Activated CD4-positive, alpha-beta memory T cell treated with anti-CD3 and anti-CD28 coated beads for 36 hours (primary cell): Measurements from ENCODE around the gene DNASE1L2. TPM values are rescaled to one million over a fixed set of nuclear protein-coding genes. Genes with fewer than 3 reads are reported as not detected.

Experiments used
- CTCF ChIA-PET: fragments of 350-600 bp; sonication (Branson Sonifier 250); formaldehyde crosslinking; loops from one replicate; lab custom pipeline; 2021; ENCODE audit warnings: antibody characterized with exemption, inconsistent platforms; lab: Charles Lee
- POLR2A ChIA-PET: fragments of 350-600 bp; sonication (Branson Sonifier 250); formaldehyde crosslinking; loops from one replicate; lab custom pipeline; 2021; ENCODE audit warnings: antibody characterized with exemption; lab: Charles Lee
- DNase-seq: peaks from one replicate; pipeline ENCODE4 v3.0.0-alpha.2; 2020
- H3K27ac Mint-ChIP-seq: one replicate; pipeline ENCODE4 v1.8.0; 2021; ENCODE audit warnings: mixed read lengths
- H3K27me3 Mint-ChIP-seq: one replicate; pipeline ENCODE4 v1.8.0; 2021; ENCODE audit warnings: mixed read lengths
- H3K36me3 Mint-ChIP-seq: one replicate; pipeline ENCODE4 v1.8.0; 2021; ENCODE audit warnings: mixed read lengths
- H3K4me1 Mint-ChIP-seq: one replicate; pipeline ENCODE4 v1.8.0; 2021; ENCODE audit warnings: low read depth, mixed read lengths
- H3K4me3 Mint-ChIP-seq: one replicate; pipeline ENCODE4 v1.8.0; 2021; ENCODE audit warnings: mild to moderate bottlenecking, mixed read lengths
- H3K9me3 Mint-ChIP-seq: one replicate; pipeline ENCODE4 v1.8.0; 2021; ENCODE audit warnings: mixed read lengths
- intact Hi-C: fragments of 100-400 bp; cut with micrococcal nuclease; formaldehyde crosslinking; loops from one replicate; pipeline ENCODE4 v1.15.1; 2023
- total RNA-seq, 2 experiments: library from RNA; stranded (reverse); gene quantifications; one replicate each; pipeline ENCODE4 v1.2.3, GENCODE V29; 2021

The DNASE1L2 gene
- total RNA-seq, 2 experiments from 2014 or later, result 0.63 to 0.67 TPM

DNA sequence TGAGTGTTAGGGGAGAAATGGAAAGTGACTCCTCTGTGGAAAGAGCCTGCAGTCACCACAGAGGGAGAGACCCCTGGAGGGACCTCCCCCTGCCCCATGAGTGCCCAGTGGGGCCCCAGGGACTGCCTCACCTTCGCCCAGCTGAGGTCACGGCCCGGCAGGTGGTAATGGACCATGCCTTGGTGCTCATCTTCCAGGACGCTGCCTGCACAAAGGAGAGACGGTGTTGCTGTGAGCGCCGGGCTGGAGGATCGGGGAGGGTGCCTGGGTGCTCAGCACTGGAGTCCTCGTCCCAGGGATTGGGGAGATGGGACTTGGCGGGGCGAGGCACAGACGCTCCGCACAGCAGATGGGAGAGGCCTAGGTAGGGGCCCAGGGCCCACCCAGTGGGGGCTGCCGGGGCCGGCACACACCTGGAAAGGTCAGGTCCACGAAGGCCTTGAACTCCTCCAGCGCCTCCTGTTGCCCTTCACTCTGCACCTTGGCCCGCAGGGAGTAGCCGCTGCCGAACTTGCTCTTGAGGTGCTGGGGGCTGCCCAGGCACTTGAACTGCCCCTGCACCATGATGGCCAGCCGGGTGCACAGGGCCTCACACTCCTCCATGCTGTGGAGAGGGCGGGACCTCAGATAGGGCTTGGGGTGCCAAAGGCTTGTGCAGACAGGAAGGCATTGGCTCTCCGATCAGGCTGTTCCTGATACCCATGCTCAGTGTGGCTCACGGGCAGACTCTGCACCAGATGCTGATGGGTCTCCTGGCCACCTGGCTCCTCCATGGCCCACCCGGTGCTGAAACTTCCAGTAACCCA is 41.4 kb downstream of the DNASE1L2 start:
- DNase-seq, result no peak
- Mint-ChIP-seq H3K9me3 (no peaks in the 10 kb centered on the region), H3K4me3 (no peak overlapping the region), H3K36me3 (no peaks in the 10 kb centered on the region), H3K27me3 (no peaks in the 10 kb centered on the region), H3K27ac (no peak overlapping the region), H3K4me1 (no peaks in the 10 kb centered on the region)
- intact Hi-C loops, result no loop called here
- POLR2A ChIA-PET, result no interaction called here
- CTCF ChIA-PET, result no interaction called here

DNA sequence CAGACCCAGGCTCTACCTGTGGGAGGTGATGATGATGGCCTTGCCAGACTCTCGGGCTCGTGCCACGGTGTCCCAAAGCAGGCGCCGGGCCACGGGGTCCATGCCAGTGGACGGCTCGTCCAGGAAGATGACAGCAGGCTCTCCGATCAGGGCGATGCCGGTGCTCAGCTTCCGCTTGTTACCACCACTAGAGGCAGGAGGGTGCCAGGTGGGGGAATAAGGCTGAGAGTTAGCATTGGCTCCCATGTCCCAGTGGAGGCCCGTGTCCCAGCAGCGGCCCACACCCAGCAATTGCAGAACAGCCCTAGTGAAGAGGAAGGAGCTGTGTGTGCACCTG is 42.0 kb downstream of the DNASE1L2 start:
- Mint-ChIP-seq H3K4me3 (no peak overlapping the region), H3K27me3 (no peaks in the 10 kb centered on the region), H3K36me3 (no peaks in the 10 kb centered on the region), H3K27ac (no peak overlapping the region), H3K4me1 (no peaks in the 10 kb centered on the region), H3K9me3 (no peaks in the 10 kb centered on the region)
- ChIA-PET CTCF (no interaction called here), POLR2A (no interaction called here)
- intact Hi-C loops, result no loop called here
- DNase-seq, result no peak

DNA sequence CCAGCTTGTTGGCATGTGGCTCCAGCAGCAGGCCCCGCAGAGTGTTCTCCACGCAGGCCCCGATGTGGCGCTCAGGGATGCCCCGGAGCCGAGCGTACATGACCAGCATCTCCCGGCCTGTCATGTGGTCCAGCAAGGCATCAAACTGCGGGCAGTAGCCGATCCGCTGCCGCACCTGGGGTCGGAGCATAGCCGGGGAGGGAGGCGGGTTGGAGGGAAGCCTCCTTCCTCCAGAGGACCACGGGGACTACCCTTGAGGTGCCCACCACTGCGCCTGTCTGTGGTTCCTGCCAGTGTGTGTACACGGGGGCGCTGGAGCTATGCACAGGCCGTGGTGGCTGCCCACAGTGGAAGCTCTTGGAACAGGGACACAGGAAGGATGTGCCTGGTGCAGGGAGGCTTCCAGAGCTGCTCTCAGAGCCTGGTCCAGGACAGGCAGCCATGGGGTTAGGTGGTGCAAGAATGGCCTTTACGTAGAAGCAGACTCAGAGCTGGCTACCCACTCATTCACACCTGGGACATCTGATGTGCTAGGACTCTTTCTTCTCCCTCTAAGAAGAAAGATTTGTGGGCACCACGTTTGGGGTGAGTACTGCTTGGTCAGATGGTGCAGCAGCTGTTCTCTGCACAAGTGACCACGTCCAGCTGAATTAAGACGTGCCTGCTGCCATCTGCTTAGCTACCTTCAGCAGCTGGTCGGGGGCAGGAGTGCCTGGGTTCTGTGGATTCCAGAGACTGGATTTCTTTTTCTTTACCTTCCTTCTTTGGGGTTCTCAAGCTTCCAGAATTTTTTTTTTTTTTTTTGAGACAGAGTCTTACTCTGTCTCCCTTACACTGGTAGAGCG is 42.9 kb downstream of the DNASE1L2 start:
- no peak for DNase-seq
- Mint-ChIP-seq H3K36me3 (peaks cover 3% of the 10 kb centered on the region), H3K27me3 (no peaks in the 10 kb centered on the region), H3K27ac (no peak overlapping the region), H3K4me3 (no peak overlapping the region), H3K9me3 (no peaks in the 10 kb centered on the region), H3K4me1 (no peaks in the 10 kb centered on the region)
- CTCF ChIA-PET, result interaction anchor here (0.8 to 1.0 kb wide), 2 partner anchors 27 to 222 kb away, joined by 3 read pairs; no protein-coding TSS in a partner anchor
- POLR2A ChIA-PET, result interaction anchor here (0.5 kb wide), 1 partner anchor 8 kb away, joined by 3 read pairs; no protein-coding TSS in a partner anchor
- intact Hi-C loops, result no loop called here

DNA sequence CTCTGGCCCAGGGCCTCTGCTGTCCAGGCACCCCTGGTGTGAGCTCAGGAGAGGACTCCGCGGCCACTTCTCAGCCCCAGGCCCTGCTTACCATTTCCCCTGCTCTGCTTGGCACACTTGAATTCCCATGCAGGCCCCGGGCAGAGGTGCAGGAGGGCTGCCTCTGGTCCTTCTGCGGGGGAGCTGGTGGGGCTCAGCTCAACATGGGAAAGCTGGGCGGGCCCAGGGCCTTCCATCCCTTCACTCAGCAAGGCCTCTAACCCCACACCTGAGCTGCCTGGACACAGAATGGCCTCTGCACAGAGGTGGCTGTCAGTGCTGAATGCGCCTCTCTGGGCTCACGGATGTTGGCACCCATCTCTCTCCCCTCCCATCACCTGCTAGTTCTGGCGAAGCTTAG is 44.2 kb downstream of the DNASE1L2 start:
- H3K4me3 Mint-ChIP-seq, result no peak overlapping the region
- H3K9me3 Mint-ChIP-seq, result no peaks in the 10 kb centered on the region
- ChIA-PET CTCF (interaction anchor here (1.0 kb wide), 1 partner anchor 28 kb away, joined by 3 read pairs; no protein-coding TSS in a partner anchor), POLR2A (no interaction called here)
- H3K27me3 Mint-ChIP-seq, result no peaks in the 10 kb centered on the region
- no peak overlapping the region for H3K27ac Mint-ChIP-seq
- intact Hi-C loops, result no loop called here
- H3K36me3 Mint-ChIP-seq, result peaks cover 3% of the 10 kb centered on the region
- DNase-seq, result no peak
- H3K4me1 Mint-ChIP-seq, result no peaks in the 10 kb centered on the region

DNA sequence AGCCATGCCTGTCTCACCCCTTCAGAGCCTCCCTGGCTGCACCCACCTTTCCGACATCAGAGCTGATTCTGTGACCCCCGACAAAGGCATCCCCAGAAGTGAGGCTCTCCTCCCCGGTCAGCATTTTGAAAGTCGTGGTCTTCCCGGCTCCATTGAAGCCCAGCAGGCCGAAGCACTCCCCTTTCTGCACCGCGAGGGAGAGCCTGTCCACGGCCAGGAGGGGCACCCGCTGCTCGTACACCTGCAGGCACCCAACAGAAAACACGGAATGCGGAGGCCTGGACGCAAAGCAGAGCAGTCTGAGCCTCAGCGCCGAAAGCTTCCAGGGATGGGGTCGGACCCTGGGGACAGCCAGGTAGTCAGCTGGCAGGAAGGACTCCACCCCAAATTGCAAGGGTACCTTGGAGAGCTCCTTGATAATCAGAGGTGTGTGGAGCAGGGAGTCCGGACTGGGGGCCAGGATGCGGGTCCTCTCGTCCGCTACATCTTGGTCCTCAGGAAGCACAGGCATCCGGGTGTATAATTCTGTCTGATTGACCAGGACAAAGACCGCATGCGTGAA is 44.8 kb downstream of the DNASE1L2 start:
- Mint-ChIP-seq H3K36me3 (peaks cover 3% of the 10 kb centered on the region), H3K4me1 (no peaks in the 10 kb centered on the region), H3K4me3 (no peak overlapping the region), H3K27ac (no peak overlapping the region), H3K27me3 (no peaks in the 10 kb centered on the region), H3K9me3 (no peaks in the 10 kb centered on the region)
- intact Hi-C loops, result no loop called here
- CTCF ChIA-PET, result no interaction called here
- POLR2A ChIA-PET, result no interaction called here
- DNase-seq, result no peak

DNA sequence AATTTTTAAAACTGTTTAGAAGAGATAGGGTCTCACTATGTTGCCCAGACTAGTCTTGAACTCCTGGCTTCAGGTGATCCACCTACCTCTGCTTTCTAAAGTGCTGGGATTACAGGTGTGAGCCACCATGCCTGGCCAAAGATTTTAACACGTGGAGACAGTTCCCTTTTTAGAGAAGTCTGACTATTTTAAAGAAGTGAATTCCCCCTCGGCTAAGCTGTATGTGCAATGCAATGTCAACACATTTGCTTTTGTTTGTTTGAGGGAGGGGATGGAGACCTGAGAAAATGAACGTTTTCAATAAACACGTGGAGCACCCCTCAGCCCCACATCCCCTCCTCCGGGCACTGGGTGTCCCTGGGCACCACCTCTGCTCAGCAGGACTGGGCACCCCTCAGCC is 46.0 kb downstream of the DNASE1L2 start:
- Mint-ChIP-seq H3K36me3 (peaks cover 3% of the 10 kb centered on the region), H3K9me3 (no peaks in the 10 kb centered on the region), H3K4me3 (no peak overlapping the region), H3K27me3 (no peaks in the 10 kb centered on the region), H3K4me1 (no peaks in the 10 kb centered on the region), H3K27ac (no peak overlapping the region)
- ChIA-PET CTCF (no interaction called here), POLR2A (no interaction called here)
- intact Hi-C loops, result no loop called here
- DNase-seq, result no peak

DNA sequence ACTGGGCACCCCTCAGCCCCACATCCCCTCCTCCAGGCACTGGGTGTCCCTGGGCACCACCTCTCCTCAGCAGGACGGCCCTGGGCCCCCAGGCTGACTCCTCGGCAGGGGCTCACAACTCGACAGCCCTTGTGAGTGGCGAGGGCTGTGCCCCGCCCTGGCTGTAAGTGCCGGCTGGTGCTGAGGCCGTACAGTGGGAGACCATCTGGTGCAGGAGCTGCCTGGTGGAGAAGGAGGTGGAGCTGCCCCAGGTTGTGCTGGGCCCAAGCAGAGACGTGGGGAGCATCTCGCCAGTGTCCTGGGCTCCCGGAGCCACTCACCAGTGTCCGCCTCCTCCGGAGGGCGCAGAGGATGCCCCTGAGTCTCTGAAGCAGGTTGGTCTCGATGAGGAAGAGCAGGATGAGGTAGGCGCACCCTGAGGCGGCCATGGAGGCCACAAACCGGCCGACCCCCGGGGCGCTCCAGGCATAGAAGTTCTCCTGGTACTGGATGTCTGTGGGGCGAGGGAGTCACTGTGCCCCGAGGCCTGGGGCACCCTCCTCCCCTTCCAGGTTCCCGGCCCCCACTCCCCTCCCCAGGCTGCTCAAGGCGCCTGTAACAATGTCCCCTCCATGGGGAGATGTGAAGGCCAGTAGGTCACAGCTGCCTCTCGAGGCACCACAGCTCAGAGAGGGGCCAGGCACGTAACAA is 46.8 kb downstream of the DNASE1L2 start:
- Mint-ChIP-seq H3K4me3 (no peak overlapping the region), H3K36me3 (peaks cover 3% of the 10 kb centered on the region), H3K4me1 (no peaks in the 10 kb centered on the region), H3K27ac (no peak overlapping the region), H3K27me3 (no peaks in the 10 kb centered on the region), H3K9me3 (no peaks in the 10 kb centered on the region)
- POLR2A ChIA-PET, result no interaction called here
- CTCF ChIA-PET, result no interaction called here
- intact Hi-C loops, result no loop called here
- DNase-seq, result no peak

DNA sequence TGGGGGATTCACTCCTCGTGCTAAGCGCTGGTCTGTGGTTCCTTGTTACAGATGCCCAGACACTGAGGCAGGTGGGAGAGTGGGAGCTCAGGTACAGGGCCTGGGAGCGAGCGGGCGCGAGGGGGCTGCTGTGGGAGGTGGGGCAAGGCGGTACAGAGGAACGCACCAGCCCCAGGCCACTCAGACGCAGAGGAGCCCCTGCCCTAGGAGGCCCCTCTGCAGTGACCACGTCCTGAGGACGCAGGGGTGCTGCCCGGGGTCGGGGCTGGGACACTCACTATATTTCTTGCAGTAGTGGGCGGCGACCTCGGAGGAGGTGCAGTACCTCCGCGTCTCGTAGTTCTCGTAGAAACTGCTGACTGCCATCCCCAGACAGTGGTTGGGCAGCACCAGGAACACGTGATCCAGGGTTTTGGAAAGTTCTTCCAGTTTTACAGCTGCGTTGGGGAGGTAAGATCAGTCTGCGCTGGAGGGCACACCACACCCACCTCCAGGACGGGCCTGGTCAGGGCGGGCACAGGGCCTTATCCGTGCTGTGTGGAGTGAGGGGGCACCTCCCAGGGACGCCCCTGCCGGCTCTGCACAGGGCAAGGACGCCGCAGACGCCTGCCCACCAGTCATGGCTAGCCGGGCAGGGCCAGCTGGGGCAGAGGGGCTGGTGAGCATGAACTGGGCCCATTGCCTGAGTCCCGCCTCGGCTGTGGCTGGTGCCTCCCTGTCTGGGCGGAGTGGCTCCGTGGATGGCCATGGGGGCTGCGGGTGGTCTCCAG is 47.9 kb downstream of the DNASE1L2 start:
- DNase-seq, result no peak
- Mint-ChIP-seq H3K4me1 (no peaks in the 10 kb centered on the region), H3K27me3 (no peaks in the 10 kb centered on the region), H3K9me3 (no peaks in the 10 kb centered on the region), H3K36me3 (peaks cover 3% of the 10 kb centered on the region), H3K4me3 (no peak overlapping the region), H3K27ac (no peak overlapping the region)
- ChIA-PET POLR2A (no interaction called here), CTCF (no interaction called here)
- intact Hi-C loops, result no loop called here

DNA sequence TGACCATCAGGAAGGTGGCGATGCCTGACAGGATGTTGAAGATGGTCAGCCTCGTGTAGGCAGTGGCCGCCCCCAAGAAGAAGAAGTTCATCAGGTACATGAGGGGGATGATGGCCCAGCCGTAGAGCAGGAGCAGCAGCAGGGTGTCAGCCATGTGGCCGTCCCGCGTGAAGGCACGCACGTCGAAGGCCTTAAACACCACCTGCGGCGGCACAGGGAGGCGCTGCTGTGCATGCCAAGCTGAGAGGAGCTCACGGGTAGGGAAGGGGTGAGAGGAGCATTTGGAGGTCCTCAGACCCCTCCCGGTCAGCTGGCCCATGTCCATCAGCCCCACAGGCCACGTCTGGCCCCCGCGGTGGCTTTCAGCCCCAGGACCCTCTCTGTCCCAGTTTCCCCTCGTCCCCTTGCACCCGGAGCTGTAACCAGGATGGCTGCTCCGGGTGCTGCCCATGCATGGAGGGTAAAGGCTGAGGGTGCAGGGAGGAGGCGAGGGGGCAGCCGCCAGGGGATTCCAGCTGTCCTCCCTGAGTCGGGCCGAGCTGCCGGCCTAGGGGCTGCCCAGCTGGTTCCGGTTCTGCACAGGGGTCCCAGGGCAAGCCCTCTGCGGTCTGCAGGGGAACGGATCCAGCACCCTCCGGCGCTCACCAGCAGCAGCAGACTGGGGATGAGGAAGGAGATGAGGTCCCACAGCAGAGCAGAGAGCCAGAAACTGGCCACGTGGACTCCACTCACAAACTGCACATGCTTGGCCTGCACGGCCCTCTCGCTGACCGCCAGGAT is 48.7 kb downstream of the DNASE1L2 start:
- Mint-ChIP-seq H3K4me1 (no peaks in the 10 kb centered on the region), H3K9me3 (no peaks in the 10 kb centered on the region), H3K27me3 (no peaks in the 10 kb centered on the region), H3K36me3 (peaks cover 3% of the 10 kb centered on the region), H3K4me3 (no peak overlapping the region), H3K27ac (no peak overlapping the region)
- DNase-seq, result no peak
- CTCF ChIA-PET, result no interaction called here
- POLR2A ChIA-PET, result no interaction called here
- intact Hi-C loops, result no loop called here

DNA sequence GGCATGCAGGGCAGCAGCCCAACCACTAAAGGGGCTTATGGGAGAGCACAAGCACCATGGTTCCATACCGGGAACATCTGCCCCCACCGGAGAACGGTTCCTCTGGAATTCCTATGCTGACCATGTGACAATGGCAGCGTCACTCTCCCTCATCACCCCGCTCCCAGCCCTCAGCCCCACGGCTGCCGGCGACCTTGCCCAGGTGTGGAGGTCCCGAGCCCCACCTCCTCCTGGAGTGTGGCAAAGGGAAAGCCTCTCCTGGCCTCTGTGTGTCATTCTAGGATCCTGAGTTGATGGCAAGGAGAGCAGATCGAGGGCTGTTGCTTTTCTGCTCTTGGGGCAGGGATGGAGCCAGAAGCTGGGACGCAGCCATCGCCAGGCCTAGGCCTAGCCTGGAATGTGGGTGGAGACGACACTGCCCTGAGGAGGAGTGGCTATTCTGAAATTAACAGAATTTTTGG is 49.5 kb downstream of the DNASE1L2 start:
- intact Hi-C loops, result no loop called here
- POLR2A ChIA-PET, result no interaction called here
- no peaks in the 10 kb centered on the region for H3K4me1 Mint-ChIP-seq
- H3K9me3 Mint-ChIP-seq, result no peaks in the 10 kb centered on the region
- DNase-seq, result no peak
- H3K36me3 Mint-ChIP-seq, result peaks cover 3% of the 10 kb centered on the region
- H3K4me3 Mint-ChIP-seq, result no peak overlapping the region
- no peak overlapping the region for H3K27ac Mint-ChIP-seq
- no peaks in the 10 kb centered on the region for H3K27me3 Mint-ChIP-seq
- CTCF ChIA-PET, result no interaction called here

DNA sequence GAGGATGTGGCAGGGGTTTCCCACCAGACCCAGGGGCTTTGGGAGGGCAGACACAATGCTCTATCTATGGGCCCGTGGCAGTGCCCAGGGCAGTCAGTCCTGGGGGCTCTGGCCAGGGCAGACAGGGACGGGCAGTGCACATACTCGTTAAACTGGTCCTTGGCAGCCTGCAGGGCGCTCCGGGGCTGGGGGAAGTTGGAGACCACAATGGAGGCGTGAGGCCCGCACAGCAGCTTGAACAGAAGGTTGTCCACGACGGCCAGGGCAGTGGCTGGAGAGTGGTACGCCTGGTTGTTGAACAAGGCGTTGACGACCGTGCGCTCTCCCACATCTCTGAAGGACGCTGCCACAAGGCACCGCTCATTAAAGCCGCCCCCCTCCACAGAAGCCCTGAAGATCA is 50.3 kb downstream of the DNASE1L2 start:
- H3K4me3 Mint-ChIP-seq, result no peak overlapping the region
- H3K27ac Mint-ChIP-seq, result no peak overlapping the region
- H3K27me3 Mint-ChIP-seq, result no peaks in the 10 kb centered on the region
- H3K36me3 Mint-ChIP-seq, result peaks cover 3% of the 10 kb centered on the region
- ChIA-PET POLR2A (no interaction called here), CTCF (no interaction called here)
- intact Hi-C loops, result no loop called here
- H3K9me3 Mint-ChIP-seq, result no peaks in the 10 kb centered on the region
- H3K4me1 Mint-ChIP-seq, result no peaks in the 10 kb centered on the region
- DNase-seq, result no peak
